Measurements from ENCODE around the gene RAPH1.

GRCh38 chr2:203432811-203433210 lies 102.3 kb downstream of the RAPH1 start:
- TF ChIP-seq EZH2 (IDR thresholded peaks at IDR 0.05; ENCODE audit: insufficient read depth, poor library complexity, severe bottlenecking) (no peak), EZH2phosphoT487 (IDR thresholded peaks at IDR 0.05; ENCODE audit: insufficient read depth, low read depth) (no peak)

Measured in GM23248 (cell line).